Effector memory CD4-positive, alpha-beta T cell (primary cell): ENCODE results near the gene MLEC.

Experiments used
- DNase-seq, 3 donors: peaks; one replicate each; pipeline ENCODE4 v3.0.0-alpha.2; 2020
- H3K27ac ChIP-seq: 2 replicates; pipeline ENCODE4 v1.7.0; 2013; ENCODE audit warnings: mild to moderate bottlenecking, low read length, moderate library complexity; ENCODE audit not compliant: insufficient read depth, poor library complexity, severe bottlenecking
- H3K27me3 ChIP-seq: replicated peaks from 2 replicates; pipeline ENCODE4 v1.7.0; 2013; ENCODE audit warnings: mild to moderate bottlenecking, low read length; ENCODE audit not compliant: insufficient read depth, control insufficient read depth, poor library complexity, severe bottlenecking
- H3K36me3 ChIP-seq: 2 replicates; pipeline ENCODE4 v1.7.0; 2013; ENCODE audit warnings: mild to moderate bottlenecking, low read length, moderate library complexity; ENCODE audit not compliant: control insufficient read depth, insufficient read depth
- H3K4me1 ChIP-seq: 2 replicates; pipeline ENCODE4 v1.7.0; 2013; ENCODE audit warnings: low read length, mild to moderate bottlenecking; ENCODE audit not compliant: control insufficient read depth, insufficient read depth, poor library complexity, severe bottlenecking
- H3K4me3 ChIP-seq: 2 replicates; pipeline ENCODE4 v1.7.0; 2013; ENCODE audit warnings: low read length, low read depth, mild to moderate bottlenecking; ENCODE audit not compliant: insufficient read depth, poor library complexity, severe bottlenecking
- H3K9me3 ChIP-seq: 2 replicates; pipeline ENCODE4 v1.7.0; 2013; ENCODE audit warnings: mild to moderate bottlenecking, low read length, moderate library complexity; ENCODE audit not compliant: control insufficient read depth

Gene MLEC

DNA sequence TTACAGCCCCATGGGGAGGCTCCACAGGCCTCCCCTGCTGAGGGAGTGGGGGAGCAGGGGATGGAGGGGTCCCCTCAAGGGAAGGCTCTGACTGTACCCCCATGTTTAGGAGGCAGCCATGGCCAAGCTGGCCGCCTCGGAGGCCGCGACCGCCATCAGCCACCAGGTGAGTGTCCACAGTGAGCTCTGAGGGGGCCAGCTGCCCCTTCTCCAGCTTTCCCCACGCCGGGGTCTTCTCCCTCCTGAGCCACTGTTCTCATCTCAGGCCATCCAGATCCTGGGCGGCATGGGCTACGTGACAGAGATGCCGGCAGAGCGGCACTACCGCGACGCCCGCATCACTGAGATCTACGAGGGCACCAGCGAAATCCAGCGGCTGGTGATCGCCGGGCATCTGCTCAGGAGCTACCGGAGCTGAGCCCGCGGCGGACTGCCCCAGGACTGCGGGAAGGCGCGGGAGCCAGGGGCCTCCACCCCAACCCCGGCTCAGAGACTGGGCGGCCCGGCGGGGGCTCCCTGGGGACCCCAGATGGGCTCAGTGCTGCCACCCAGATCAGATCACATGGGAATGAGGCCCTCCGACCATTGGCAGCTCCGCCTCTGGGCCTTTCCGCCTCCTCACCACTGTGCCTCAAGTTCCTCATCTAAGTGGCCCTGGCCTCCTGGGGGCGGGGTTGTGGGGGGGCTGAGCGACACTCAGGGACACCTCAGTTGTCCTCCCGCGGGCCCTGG is 52.2 kb downstream of the MLEC start:
- Histone ChIP-seq H3K4me1 (no peaks in the 10 kb centered on the region), H3K27ac (no peak overlapping the region)
- no peak for DNase-seq

DNA sequence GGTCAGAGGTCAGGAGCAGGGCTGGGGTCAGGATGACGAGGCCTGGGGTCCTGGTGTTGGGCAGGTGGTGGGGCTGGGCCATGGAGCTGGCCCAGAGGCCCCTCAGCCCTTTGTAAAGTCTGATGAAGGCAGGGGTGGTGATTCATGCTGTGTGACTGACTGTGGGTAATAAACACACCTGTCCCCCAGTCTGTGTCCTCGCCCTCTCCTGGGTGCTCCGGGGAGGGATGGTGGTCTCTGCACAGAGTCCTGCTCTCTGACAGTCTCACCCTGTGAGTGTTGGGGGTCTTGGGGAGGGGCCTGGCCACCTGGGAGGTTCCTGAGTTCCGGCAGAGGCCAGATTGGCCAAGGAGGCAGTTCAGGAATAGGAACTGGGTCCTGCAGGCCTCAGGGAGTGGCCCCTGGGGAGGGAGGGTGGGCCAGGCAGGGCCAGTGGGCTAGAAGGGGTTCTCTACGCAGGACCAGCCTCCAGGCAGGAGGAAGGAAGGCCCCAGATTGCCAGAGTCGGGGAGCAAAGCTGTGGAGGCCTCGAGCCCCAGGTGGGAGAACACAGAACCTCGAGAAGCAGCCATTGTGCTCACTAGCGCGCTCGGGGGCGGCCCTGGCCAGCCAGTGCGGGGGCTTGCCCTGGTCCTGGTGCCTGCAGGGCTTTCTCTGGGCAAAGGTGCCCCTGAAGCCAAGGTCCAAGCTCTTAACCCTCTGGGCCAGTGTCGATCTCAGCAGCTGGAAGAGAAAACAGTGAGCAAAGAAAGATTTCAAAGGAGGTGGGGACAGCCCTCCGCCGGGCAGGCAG is 53.1 kb downstream of the MLEC start:
- H3K4me3 ChIP-seq: no peak overlapping the region
- no peaks in the 10 kb centered on the region for H3K4me1 ChIP-seq
- H3K36me3 ChIP-seq: peaks cover 4% of the 10 kb centered on the region
- DNase-seq: no peak
- no peak overlapping the region for H3K27ac ChIP-seq
- H3K27me3 ChIP-seq: no peaks in the 10 kb centered on the region
- no peaks in the 10 kb centered on the region for H3K9me3 ChIP-seq

More for the DNA sequence above, 52.2 kb downstream of the MLEC start:
- no peaks in the 10 kb centered on the region for H3K9me3 ChIP-seq
- no peak overlapping the region for H3K4me3 ChIP-seq
- H3K36me3 ChIP-seq: peaks cover 4% of the 10 kb centered on the region
- H3K27me3 ChIP-seq: no peaks in the 10 kb centered on the region

DNA sequence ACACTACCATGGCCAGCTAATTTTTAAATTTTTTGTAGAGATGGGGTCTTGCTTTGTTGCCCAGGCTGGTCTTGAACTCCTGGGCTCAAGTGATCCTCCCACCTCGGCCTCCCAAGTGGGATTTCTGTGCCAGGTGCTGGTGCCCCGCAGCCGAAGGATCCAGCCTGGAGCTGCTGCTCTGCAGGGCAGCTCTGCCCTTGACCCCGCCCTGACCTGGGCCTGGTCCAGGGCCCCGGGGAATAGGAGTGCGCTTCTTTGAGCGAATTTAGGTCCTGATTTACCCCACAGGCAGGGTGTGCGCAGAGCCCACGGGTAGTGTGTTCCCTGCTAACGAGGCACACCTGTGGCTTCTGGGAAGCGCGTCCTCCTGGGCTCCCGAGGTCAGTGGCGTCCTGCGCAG is 53.9 kb downstream of the MLEC start:
- Histone ChIP-seq H3K9me3 (no peaks in the 10 kb centered on the region), H3K4me1 (no peaks in the 10 kb centered on the region), H3K27ac (no peak overlapping the region), H3K36me3 (peaks cover 4% of the 10 kb centered on the region), H3K27me3 (no peaks in the 10 kb centered on the region), H3K4me3 (no peak overlapping the region)
- no peak for DNase-seq

DNA sequence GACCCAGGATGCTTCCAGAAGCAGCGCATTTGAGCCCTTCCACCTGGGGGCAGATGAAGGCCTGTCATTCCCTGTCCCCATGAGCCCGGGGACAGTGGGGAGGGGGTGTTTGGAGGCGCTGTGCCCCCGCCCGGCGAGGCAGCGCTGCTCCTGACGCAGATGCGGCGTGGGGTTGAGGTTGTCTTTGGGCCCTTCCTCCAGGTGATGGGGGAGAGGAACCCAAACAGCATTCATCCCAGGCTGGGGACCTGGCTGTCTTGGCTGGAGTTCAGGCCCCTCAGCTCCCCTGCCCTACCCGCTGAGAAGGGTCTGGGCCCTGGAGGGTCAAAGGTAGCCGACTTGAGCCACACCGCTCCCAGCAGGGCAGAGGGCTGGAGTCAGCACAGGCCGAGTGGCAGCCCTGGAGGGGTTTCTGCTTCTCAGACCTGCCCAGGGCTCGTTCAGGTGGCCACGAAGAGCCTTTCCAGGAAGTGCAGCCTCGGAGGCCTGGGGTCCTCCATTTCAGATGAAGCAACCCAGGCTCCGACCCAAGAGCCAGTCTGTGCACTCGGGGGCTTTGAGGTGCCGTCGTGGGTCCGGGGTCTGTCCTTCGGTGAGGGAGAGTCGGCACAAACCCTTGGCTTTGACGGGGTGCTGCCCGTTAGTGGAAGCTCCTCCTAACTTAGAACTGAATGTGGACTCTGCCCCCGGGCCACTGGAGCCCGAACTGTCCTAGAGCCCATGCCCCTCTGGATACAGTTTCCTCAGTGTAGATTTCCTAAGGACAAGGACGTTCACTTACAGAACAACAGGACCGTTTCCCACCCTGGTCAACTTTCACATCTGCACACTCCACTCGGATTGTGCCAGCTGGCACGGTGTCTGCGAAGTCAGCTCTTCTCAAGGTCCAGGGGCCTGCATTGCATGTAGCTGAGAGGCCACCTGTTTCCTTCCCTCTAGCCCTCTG is 54.8 kb downstream of the MLEC start:
- no peak overlapping the region for H3K27ac ChIP-seq
- H3K36me3 ChIP-seq: peaks cover 4% of the 10 kb centered on the region
- no peak overlapping the region for H3K4me3 ChIP-seq
- DNase-seq: no peak
- H3K9me3 ChIP-seq: no peaks in the 10 kb centered on the region
- H3K27me3 ChIP-seq: no peaks in the 10 kb centered on the region
- no peaks in the 10 kb centered on the region for H3K4me1 ChIP-seq

DNA sequence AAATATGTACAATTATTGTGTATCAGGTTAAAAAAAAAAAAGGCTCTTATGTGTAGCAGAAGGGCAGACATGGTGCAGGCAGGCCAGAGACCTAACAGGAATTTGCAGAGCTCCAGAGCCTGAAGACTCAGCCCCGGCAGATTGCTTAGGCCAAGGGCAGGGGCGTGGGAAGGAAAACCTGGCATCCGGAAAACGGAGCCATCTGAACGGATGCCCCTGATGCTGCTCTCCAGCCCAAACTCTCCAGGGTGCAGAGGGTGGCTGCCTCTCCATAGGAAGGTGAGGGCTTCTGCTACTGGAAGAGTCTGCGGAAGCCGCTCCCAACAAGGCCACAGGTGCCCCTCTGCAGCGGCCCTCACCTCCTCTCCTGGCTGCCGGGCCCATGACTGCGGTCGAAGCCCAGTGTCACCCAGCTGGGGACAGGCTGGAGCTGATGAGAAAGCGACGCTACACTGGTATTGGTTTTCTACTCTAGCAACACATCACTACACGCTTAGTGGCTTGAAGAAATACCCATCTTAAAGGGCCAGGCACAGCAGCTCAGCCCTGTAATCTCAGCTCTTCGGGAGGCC is 58.1 kb downstream of the MLEC start:
- Histone ChIP-seq H3K4me3 (no peak overlapping the region), H3K9me3 (no peaks in the 10 kb centered on the region), H3K4me1 (no peaks in the 10 kb centered on the region), H3K36me3 (no peaks in the 10 kb centered on the region), H3K27me3 (no peaks in the 10 kb centered on the region), H3K27ac (no peak overlapping the region)
- no peak for DNase-seq

DNA sequence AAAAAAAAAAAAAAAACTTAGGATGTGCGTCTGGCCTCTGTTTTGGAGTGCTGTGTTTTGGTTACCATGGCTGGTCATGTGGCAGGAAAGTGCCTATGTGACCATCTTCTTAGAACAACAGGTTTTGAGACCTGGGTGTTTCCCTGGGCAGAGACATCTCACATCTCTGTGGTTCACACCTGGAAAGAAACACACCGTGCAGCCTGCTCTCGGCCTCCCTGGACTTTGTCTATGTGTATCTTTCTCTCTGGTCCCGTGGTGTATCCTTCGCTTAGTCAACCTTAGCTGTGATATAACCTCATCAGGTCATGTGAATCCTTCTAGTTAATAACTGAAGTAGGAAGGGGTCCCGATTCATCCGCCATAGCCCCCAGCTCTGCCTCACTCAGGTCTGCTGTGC is 61.3 kb downstream of the MLEC start:
- no peak overlapping the region for H3K27ac ChIP-seq
- H3K27me3 ChIP-seq: no peaks in the 10 kb centered on the region
- no peak for DNase-seq
- no peaks in the 10 kb centered on the region for H3K4me1 ChIP-seq
- no peaks in the 10 kb centered on the region for H3K9me3 ChIP-seq
- no peaks in the 10 kb centered on the region for H3K36me3 ChIP-seq
- H3K4me3 ChIP-seq: no peak overlapping the region

DNA sequence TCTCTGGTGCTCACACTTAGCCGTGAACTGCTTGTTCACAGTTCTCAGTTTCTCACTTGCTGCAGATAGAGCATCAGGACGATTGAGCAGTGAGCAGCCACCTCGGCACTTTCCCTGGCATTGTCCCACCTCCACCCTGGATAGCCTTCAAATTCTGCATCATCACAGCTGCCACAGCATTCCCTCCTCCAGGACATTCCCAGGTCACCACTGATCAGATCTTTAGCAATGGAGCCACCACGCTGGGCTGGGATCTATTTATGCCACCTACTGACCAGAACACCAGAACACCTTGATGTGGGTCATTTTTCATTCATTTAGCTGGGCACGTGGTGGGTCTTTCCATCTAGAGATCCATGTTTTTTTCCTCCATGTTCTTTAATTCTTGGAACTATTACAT is 62.3 kb downstream of the MLEC start:
- no peak overlapping the region for H3K4me3 ChIP-seq
- H3K9me3 ChIP-seq: no peaks in the 10 kb centered on the region
- DNase-seq: no peak
- H3K27me3 ChIP-seq: no peaks in the 10 kb centered on the region
- no peaks in the 10 kb centered on the region for H3K36me3 ChIP-seq
- no peak overlapping the region for H3K27ac ChIP-seq
- no peaks in the 10 kb centered on the region for H3K4me1 ChIP-seq

DNA sequence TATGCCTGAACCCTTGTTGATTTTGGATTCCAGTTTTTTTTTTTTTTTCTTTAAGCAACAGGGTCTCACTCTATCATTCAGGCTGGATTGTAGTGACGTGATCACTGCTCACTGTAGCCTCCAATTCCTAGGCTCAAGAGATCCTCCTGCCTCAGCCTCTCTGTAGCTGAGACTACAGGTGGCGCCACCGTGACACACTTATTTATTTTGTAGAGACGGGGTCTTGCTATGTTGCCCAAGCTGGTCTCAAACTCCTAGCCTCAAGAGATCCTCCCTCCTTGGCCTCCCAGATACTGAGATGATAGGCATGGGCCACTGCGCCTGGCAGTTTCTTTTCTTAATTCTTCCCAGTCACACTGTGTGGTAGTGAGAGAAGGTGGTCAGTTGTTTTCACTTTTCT is 63.9 kb downstream of the MLEC start:
- no peaks in the 10 kb centered on the region for H3K36me3 ChIP-seq
- DNase-seq: no peak
- no peaks in the 10 kb centered on the region for H3K27me3 ChIP-seq
- no peaks in the 10 kb centered on the region for H3K4me1 ChIP-seq
- H3K27ac ChIP-seq: no peak overlapping the region
- H3K9me3 ChIP-seq: no peaks in the 10 kb centered on the region
- H3K4me3 ChIP-seq: no peak overlapping the region

DNA sequence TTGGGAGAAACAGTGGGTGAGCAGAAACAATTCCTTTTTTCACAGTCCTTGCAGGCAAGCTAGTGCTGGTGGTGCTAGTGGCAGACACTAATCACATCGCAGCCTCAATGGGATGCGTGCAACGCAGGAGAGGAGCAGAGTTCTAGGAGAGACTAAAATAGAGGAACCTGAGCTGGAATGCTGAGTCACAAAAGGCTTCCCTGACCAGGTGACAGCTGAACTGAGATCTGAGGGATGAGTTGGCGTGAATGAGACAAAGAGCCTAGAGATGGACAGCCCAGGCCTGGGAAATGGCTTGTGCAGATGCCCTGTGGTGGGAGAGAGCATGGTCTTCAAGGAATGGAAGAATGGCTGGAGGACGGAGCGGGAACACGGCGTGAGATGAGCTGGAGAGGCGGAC is 64.4 kb downstream of the MLEC start:
- Histone ChIP-seq H3K9me3 (no peaks in the 10 kb centered on the region), H3K4me3 (no peak overlapping the region), H3K27ac (no peak overlapping the region), H3K27me3 (no peaks in the 10 kb centered on the region), H3K4me1 (no peaks in the 10 kb centered on the region), H3K36me3 (no peaks in the 10 kb centered on the region)
- no peak for DNase-seq
